Measurements from ENCODE around the gene SSB.

- TF ChIP-seq RCOR1 (IDR thresholded peaks at IDR 0.05; ENCODE audit: insufficient replicate concordance, low read length) (no peak), ELK1 (IDR thresholded peaks at IDR 0.05; ENCODE audit: borderline replicate concordance, low read depth, low read length) (no peak), CTCF (conservative IDR thresholded peaks at IDR 0.05; ENCODE audit: low read depth, low read length) (no peak), BHLHE40 (IDR thresholded peaks at IDR 0.05; ENCODE audit: low read depth, low read length) (no peak), CHD1 (IDR thresholded peaks at IDR 0.05; ENCODE audit: low read depth, low read length) (no peak), POLR2A (IDR thresholded peaks at IDR 0.05; ENCODE audit: low read depth, low read length) (no peak), MXI1 (IDR thresholded peaks at IDR 0.05; ENCODE audit: borderline replicate concordance, low read depth, low read length) (no peak), RAD21 (IDR thresholded peaks at IDR 0.05; ENCODE audit: low read length) (no peak), NFE2L2 (IDR thresholded peaks at IDR 0.05; ENCODE audit: low read depth, low read length) (no peak)
Observed at GRCh38 chr2:169795181-169795580, 3.5 kb upstream of the SSB start.

Measured in IMR-90 (cell line).